OCI-M2 (cell line): ENCODE results near the gene PRKG2.
A peak's percentile ranks its signal among the peaks of the same experiment; 100 is the strongest.

Experiments
- DNase-seq: peaks from one replicate; lab custom pipeline; 2025; ENCODE audit not compliant: unreplicated experiment; lab: John Stamatoyannopoulos, UW

The PRKG2 gene

DNA sequence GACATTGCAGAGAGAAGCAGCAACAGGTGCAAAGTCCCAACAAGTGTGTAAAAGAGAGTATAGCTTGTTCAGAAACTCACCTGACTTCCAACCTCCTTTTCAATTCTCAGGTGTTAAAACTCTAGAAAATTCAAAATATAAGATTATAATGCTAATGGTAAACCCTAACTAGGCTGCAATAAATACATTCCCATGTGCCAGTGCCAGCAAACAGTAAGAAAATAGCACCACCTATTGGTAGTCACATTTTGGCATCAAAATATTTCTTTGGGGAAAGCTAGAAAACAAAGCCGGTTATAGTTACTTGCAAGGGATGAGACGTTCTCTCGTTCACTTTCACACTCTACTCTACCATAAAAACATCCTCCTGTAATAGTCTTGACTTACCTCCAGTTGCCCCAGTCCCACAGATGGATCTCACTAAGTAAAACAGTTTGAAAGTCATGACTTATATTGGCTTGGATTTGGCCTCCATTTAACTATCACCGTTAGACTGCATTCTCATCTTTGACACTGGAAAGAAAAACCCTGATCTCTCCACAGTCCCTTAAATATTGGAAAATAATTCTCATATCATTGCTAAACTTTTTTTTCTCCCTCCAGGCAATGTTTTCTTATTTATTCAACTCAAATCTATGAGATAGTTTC lies 174.9 kb downstream of the PRKG2 start:
- DNase-seq: peak; percentile 27

DNA sequence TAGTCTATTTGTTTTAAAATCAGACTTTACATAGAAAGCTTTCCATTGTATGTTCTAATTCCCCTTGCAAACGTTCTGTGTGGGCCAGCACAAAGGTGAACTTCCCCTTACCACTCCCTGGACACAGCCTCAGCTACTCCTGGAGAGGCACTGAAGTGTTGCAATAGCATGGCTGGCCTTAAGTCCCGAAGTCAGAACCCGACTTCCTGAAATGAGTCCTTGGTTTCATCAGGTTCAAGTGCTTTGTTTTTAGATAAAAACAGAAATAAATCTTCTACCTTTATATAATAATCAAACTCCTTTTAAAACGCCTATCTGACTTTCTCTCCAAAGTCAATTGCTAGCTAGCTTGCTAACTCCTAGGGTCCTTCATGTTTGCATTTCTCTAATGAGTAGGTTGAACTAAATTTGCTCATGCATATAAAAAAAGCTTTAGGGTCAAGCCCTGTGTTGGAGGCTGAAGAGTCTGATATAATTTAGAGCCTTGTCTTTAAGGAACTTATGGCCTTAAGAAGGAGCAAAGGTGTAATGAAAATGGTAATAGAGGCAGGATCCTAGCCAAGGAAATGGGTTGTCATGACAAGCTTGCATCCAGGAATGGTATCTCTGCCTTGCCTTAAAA lies 175.6 kb downstream of the PRKG2 start:
- no peak for DNase-seq

DNA sequence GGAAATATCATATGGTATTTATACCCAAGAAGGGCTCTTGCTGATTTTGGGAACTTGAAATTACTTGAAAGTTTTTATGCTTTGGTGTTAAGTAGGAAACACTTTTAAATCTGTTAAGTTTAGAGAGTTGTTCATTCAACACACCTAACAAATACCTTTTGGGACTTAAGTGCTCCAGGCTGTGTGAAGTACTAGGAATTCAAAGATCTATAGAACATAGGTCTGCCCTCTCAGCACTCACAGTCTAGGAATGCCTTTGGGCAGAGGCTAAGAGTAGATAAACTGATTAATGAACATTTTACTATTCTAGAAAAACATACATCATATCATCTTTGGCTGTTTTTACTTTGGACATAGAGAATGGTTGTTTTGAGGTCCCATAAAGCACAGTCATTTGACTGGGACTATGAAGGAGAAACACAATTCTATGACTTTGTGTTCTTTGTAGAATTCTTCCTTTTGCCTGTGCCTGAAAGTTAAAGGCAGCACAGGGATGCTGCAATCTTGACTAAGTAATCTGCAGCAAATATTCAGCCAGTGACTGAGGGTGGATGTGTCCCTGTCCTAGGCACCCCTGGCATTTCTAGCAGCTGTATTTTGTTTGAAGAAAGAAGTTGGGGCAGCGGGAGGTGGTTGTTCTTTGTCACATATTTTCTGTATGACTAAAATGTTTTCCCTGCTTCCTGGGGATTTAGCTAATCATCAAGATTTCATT lies 176.2 kb downstream of the PRKG2 start:
- no peak for DNase-seq
